AG10803 (cell line): ENCODE results near the gene CFAP141.
"Not testable (repeated sequence)": the region's sequence is repeated elsewhere in the genome, so short reads cannot be mapped to it uniquely, and the experiment has no call there.

ENCODE experiments used
- DNase-seq: peaks from one replicate; pipeline ENCODE4 v3.0.0; 2010; ENCODE audit warnings: low read depth
- H3K4me3 ChIP-seq: 2 replicates; pipeline ENCODE4 v1.5.1; 2011; ENCODE audit warnings: mild to moderate bottlenecking, low read length, control low read depth
- TF ChIP-seq, protein P1 (sequence below): conservative IDR thresholded peaks from 2 replicates; pipeline ENCODE4 v1.5.1; 2011; ENCODE audit warnings: mild to moderate bottlenecking, low read length, control low read depth, inconsistent platforms

Gene CFAP141

DNA sequence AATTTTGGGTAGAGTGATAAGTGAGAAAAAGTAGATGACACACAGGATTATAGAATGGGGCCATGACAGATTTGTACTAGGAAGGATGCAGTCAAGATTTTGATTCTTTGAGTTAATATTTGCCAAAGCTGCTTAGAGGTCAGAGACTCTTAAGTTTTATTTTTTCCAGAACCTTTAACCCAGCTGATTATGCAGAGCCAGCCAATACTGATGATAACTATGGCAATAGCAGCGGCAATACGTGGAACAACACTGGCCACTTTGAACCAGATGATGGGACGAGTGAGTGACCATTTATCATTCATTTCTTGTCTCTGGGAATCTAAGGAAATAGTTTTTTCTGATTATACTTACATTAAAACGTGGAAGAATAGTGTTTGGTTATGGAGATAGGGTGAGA, 30.7 kb upstream of the CFAP141 start:
- no peak overlapping the region for H3K4me3 ChIP-seq
- TF ChIP-seq, protein P1, sequence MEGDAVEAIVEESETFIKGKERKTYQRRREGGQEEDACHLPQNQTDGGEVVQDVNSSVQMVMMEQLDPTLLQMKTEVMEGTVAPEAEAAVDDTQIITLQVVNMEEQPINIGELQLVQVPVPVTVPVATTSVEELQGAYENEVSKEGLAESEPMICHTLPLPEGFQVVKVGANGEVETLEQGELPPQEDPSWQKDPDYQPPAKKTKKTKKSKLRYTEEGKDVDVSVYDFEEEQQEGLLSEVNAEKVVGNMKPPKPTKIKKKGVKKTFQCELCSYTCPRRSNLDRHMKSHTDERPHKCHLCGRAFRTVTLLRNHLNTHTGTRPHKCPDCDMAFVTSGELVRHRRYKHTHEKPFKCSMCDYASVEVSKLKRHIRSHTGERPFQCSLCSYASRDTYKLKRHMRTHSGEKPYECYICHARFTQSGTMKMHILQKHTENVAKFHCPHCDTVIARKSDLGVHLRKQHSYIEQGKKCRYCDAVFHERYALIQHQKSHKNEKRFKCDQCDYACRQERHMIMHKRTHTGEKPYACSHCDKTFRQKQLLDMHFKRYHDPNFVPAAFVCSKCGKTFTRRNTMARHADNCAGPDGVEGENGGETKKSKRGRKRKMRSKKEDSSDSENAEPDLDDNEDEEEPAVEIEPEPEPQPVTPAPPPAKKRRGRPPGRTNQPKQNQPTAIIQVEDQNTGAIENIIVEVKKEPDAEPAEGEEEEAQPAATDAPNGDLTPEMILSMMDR, result no peak
- no peak for DNase-seq

DNA sequence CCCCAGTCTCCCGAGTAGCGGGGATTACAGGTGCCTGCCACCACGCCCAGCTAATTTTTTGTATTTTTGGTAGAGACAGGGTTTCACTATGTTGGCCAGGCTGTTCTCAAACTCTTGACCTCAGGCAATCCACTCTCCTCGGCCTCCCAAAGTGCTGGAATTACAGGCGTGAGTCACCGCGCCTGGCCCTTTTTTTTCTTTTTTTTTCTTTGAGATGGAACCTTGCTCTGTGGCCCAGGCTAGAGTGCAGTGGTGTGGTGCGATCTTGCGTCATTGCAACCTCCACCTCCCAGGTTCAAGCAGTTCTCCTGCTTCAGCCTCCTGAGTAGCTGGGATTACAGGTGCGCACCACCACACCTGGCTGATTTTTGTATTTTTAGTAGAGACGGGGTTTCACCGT, 27.0 kb upstream of the CFAP141 start:
- H3K4me3 ChIP-seq, DNase-seq: not testable (repeated sequence)

DNA sequence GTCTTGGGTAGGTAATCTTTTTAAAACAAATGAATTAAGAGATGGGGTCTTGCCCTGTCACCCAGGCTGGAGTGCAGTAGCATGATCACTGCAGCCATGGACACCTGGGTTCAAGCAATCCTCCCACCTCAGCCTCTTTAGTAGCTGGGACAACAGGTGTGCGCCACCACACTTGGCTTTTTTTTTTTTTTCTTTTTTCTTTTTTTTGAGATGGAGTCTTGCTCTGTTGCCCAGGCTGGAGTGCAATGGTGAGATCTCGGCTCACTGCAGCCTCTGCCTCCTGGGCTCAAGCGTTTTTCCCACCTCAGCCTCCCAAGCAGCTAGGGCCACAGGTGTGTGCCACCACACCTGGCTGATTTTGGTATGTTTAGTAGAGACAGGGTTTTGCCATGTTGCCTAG, 25.0 kb upstream of the CFAP141 start:
- not testable (repeated sequence) for DNase-seq, H3K4me3 ChIP-seq

DNA sequence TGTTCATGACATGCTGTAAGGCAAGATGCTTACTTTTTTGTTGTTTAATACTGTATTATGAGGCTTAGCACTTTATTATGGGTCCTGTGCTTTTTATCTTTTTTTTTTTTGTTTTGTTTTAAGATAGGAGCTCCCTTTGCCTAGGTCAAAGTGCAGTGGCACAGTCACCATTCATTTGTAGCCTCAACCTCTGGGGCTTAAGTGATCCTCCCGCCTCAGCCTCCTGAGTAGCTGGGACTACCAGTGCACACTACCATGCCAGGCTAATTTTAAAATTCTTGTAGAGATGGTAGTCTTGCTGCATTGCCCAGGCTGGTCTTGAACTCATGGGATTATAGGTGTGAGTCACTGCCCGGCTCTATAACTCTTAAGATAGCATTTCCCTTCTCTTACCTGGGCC, 19.2 kb upstream of the CFAP141 start:
- no peak overlapping the region for H3K4me3 ChIP-seq
- no peak for DNase-seq
- TF ChIP-seq, protein P1, result no peak

DNA sequence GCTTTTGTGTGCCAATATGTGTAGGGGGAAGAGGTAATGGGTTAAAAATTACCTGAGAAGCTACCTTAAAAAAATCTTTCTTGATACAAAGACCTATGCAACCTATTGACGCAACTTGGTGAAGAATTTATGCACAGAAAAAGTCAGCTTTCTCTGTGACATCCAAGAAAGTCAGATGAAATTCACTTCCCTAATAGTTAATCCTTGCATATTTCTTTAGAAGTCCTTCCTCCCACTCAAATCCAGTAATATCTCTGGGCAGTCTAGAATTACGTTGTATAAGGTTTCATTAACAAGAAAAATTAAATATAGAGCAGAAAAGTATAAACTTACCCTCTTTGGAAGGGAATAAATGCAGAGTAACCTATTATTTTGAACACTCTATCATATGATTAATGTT, 17.5 kb upstream of the CFAP141 start:
- no peak for DNase-seq
- H3K4me3 ChIP-seq, result no peak overlapping the region
- TF ChIP-seq, protein P1, result no peak

DNA sequence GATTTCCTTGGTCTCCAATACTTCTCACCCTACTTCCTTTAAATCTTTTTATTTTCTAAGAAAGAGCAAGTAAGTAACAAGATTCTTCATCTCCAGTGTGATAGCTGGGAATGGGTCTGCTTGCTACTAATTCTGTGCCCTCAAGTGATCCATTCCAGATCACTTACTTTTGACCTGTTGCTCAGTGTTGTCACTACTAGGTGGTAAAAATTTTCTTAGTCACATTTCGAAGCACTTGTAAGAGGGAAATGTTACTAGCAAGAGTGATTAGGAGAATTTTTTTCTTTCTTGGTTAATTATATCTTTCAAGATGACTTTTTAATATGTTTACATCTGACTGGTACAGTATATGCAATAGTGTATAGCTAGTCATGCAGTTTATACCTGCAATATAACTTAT, 16.8 kb upstream of the CFAP141 start:
- TF ChIP-seq, protein P1, result no peak
- H3K4me3 ChIP-seq, result no peak overlapping the region
- no peak for DNase-seq

DNA sequence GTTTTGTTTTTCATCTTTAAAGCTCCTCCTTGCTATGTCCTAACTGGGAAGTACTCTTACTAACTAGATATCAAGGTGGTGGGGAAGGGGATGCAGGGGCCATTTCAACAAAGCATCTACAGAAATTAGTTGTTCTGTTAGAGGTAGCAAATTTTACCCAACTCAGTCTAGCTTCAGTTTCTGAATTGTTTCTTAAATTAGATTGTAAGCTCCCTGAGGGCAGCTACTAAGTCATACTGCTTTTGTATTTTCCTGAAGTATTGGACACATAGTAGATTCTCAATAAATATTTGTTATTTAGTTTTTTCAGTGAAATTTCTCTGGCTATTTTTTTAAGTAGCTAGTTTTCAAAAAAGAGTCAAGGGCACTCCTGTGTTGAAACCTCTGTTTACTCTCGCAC, 16.4 kb upstream of the CFAP141 start:
- peak overlapping the region; percentile 89 for H3K4me3 ChIP-seq
- TF ChIP-seq, protein P1, result no peak
- no peak for DNase-seq

DNA sequence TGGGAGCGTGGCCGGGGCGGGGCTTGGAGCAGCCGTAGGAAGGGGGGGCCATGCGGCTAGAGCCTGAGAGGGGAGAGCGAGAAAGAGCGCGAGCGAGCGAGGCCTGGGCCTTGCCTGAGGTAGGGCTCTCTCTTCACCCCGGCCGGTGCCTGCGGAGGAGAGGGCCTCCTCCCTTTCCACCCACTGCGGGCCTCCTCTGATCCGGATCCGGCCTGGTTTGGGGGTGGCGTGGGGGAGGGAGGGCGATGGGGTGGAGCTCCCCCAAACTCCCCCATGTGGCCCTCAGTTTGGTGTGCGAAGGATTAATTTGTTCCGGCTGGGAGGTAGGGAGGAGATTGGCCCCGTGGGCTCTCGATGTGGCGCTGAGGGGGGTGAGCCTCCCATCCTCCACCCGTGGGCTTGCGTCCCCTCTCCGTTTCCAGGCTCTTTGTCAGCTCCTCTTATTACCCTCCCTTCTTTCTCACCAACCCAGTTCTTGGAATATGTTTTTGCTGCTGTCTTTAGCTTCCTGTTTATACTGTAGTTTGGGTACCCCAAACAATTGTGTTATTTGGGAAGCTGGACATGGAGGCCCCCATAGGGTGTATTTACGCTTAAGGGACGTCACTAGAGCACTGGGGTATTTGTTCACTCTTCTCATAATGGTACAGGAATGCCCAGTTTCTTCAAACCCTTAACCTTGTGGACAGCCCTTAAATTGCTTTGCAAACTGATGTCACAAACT, 15.3 kb upstream of the CFAP141 start:
- TF ChIP-seq, protein P1, result 0 out of 2 replicates have a peak, but pooled peaks have one; percentile 4
- peak; percentile 77 for DNase-seq
- peak overlapping the region; percentile 89 for H3K4me3 ChIP-seq
